Uterus (tissue), 2 donors: ENCODE results near the gene SLC2A9.

Experiments used
- CTCF ChIP-seq, 4 experiments: fragments of 200-600 bp in 2 of 4; fragments of 450-650 bp in 2 of 4; sonication (generic) in 2 of 4; IDR thresholded peaks; one replicate each; pipeline ENCODE4 v1.5.1; 2016 to 2019; ENCODE audit warnings: antibody characterized with exemption in 4 of 4, mild to moderate bottlenecking in 2 of 4, moderate library complexity in 1 of 4
- POLR2A ChIP-seq, 2 donors: fragments of 450-650 bp; IDR thresholded peaks; one replicate each; pipeline ENCODE4 v1.6.1; 2016; ENCODE audit warnings: antibody characterized with exemption in 2 of 2, mild to moderate bottlenecking in 1 of 2, moderate library complexity in 1 of 2

DNA sequence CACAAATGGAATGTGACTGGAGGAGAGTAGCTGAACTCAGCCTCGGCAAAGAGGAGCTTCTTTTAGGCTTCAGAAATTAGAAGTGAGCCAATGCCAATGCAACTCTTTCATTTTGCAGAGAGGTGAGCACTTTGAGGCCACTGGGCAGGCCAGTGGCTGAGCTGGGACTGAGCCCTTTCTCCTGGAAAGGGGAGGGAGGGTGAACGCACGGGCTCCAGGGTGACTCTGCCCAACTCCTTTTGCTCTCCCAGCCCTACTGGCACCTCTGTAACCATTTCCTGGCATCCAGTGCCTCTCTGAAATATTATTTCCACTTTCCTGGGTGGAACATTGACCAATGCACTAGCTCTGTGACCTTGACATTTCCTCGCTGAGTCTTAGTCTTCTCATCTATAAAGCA, 88.1 kb downstream of the SLC2A9 start:
- TF ChIP-seq CTCF (IDR thresholded peaks at IDR 0.05), result no peak
- no peak for TF ChIP-seq POLR2A (IDR thresholded peaks at IDR 0.05)
